ENCODE data around the gene SRGAP2. TPM values are rescaled to one million over a fixed set of nuclear protein-coding genes. Genes with fewer than 3 reads are reported as not detected.

SRGAP2 gene
- 222 TPM for total RNA-seq

DNA sequence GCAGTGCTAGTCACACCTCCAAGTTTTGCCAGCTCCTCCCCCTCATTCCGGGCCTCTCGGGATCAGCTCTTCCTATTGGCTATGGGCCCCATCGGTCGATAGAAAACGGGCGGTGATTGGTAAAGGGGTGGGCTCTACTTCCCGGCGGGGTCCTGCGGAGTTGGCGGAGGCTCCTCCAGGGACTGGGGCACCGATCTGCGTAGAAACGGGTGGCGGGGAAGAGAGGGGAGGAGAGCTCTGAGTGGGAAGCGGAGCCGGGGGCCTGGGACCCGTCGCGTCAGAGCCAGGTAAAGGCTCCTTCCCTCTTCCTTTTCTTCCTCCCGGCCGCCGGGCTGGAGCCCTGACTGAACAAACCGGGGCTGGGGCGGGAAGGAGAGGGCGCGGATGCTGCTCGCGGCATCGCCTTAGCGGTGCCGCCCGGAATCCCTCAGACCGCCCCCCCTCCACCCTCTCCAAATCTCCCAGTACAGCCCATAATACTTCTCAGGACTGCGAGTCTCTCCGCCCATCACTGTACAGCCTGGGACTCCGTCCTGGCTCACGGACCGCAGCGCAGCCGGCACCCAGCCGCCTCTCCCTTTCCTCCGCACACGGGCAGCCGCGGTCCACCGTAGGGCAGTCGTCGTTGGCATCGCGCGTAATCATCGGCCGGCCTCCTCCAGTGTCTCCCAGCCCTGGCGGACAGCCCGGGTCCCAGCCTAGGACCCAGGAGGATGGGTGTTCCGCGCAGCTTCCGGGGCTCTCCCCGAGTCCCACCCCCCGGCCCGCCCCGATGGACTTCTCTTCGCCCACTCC is at the start of gene SRGAP2:
Gene SRGAP2, plus strand, starts transcription at position 178 of the 795 bp plus-strand sequence. CDS start 2,430 bp downstream, outside the sequence.

DNA sequence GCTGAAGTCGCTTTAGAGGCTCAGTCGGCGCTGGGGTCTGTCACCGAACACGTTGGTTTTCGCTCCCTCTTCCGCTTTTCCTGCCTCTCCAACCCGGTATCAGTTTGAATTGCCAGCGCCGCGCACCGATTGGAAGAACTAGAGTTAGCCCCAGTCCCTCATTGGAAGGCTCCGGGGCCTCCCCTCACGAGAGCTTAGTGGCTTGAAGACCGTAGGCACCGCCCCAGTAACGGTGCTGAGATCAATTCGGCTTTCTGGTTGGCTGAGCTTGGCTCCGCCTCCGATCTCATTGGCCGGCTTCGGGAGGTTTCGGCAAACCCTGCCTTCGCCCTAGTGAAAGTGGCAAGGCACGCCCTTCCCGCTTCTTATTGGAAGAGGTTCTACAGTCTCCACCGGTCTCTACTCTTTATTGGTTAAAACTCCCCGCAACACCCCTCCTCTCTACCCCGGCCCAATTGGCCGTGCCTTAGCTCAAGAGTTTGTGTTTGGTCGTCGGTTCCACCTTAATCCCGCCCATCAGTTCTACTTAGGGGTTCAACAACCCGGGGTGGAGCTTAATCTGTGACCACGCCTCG is 465 bp upstream of the SRGAP2 start, which contains the start of gene FAM72A:
Gene FAM72A, minus strand, starts transcription at position 51 of the 575 bp plus-strand sequence. CDS start 814 bp downstream, outside the sequence.

Other genes with a start within 250 kb of the SRGAP2 start
- 0.31 TPM for gene RAB7B, start 200.1 kb upstream of the SRGAP2 start, total RNA-seq
- not detected for gene CTSE, start 179.6 kb upstream of the SRGAP2 start, total RNA-seq
- gene RHEX, start 150.4 kb upstream of the SRGAP2 start, total RNA-seq = not detected
- gene AVPR1B, start 86.2 kb upstream of the SRGAP2 start, total RNA-seq = not detected
- gene FAM72A, start 702 bp upstream of the SRGAP2 start, total RNA-seq = 3.8 TPM

Measured in parietal lobe (tissue), 1 donor.